Measurements from ENCODE around the gene TEC.

DNA sequence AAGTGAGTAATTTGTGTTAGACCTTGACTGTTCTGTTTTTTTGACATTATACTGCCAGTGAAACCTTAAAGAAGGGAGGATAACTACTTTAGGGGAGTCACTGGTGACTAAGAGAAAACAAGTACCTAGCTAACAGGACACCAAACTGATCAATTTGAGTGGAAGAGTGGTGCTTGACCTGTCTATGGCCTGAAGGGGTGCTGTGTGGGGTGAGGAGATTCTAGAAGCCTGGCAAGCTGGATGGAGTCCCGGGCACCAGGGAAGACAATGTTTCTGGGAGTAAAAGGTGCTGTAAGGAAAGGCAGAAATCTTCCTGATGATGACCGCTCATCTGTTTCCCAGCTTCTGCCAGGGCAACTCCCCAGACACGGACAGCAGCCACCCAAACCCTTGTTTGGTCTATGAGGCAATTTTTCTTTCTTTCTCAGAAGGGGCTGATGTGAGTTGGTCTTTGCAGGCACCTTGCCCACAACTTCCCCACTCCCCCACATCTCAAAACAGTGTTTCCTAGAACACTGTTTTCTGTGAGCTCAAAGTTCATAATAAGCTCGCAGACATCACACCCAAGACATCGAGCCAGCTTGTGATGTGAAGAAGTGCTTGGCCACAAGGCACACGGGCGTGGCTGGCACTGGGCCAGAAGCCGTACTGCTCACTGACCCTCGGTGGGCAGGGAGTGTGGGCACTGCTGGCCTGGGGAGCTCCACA, 140.2 kb downstream of the TEC start:
- TF ChIP-seq CTCF (IDR thresholded peaks at IDR 0.05): no peak
- no peak for TF ChIP-seq POLR2AphosphoS5 (IDR thresholded peaks at IDR 0.05)
- no peak for TF ChIP-seq POLR2A (IDR thresholded peaks at IDR 0.05)
- no peak for TF ChIP-seq EP300 (IDR thresholded peaks at IDR 0.05)
